GM23338 (cell line): ENCODE results near the gene OSBPL1A. TPM values are rescaled to one million over a fixed set of nuclear protein-coding genes. Genes with fewer than 3 reads are reported as not detected.

Source experiments
- ATAC-seq: fragments of 200-7000 bp; cut with Tn5 transposase; 3 replicates; pipeline ENCODE4 v1.9.1; 2020
- DNase-seq: peaks from one replicate; pipeline ENCODE4 v3.0.0-alpha.2; 2015; ENCODE audit warnings: low spot score
- H2AFZ ChIP-seq: fragments of 200-600 bp; sonication (generic); 2 replicates; pipeline ENCODE4 v1.8.0; 2016; ENCODE audit warnings: antibody characterized with exemption, mild to moderate bottlenecking, moderate library complexity
- H3F3A ChIP-seq: fragments of 200-600 bp; sonication (generic); replicated peaks from 2 replicates; pipeline ENCODE4 v1.8.0; 2017; ENCODE audit warnings: antibody characterized with exemption, mixed run types, low read depth
- H3K27ac ChIP-seq: fragments of 200-600 bp; sonication (generic); 2 replicates; pipeline ENCODE4 v1.6.1; 2016; ENCODE audit warnings: low read depth
- H3K27me3 ChIP-seq: fragments of 200-600 bp; sonication (generic); 2 replicates; pipeline ENCODE4 v1.8.0; 2016; ENCODE audit warnings: mild to moderate bottlenecking, mixed run types, moderate library complexity; ENCODE audit not compliant: insufficient read depth
- H3K36me3 ChIP-seq: fragments of 200-600 bp; sonication (generic); 2 replicates; pipeline ENCODE4 v1.8.0; 2016; ENCODE audit warnings: mild to moderate bottlenecking; ENCODE audit not compliant: insufficient read depth
- H3K4me1 ChIP-seq: fragments of 200-600 bp; sonication (generic); 2 replicates; pipeline ENCODE4 v1.8.0; 2016; ENCODE audit warnings: mild to moderate bottlenecking, moderate library complexity; ENCODE audit not compliant: insufficient read depth
- H3K4me2 ChIP-seq: fragments of 200-600 bp; sonication (generic); 2 replicates; pipeline ENCODE4 v1.7.1; 2017; ENCODE audit warnings: mixed run types
- H3K4me3 ChIP-seq: fragments of 200-600 bp; sonication (generic); 2 replicates; pipeline ENCODE4 v1.6.1; 2016; ENCODE audit warnings: mixed run types
- H3K79me2 ChIP-seq: fragments of 200-600 bp; sonication (generic); replicated peaks from 2 replicates; pipeline ENCODE4 v1.8.0; 2017; ENCODE audit warnings: mild to moderate bottlenecking; ENCODE audit not compliant: insufficient read depth
- H3K9me2 ChIP-seq: fragments of 200-600 bp; sonication (generic); 2 replicates; pipeline ENCODE4 v1.8.0; 2017; ENCODE audit not compliant: insufficient read depth
- H4K20me1 ChIP-seq: fragments of 200-600 bp; sonication (generic); replicated peaks from 2 replicates; pipeline ENCODE4 v1.8.0; 2017; ENCODE audit warnings: mild to moderate bottlenecking; ENCODE audit not compliant: insufficient read depth
- H3K27ac Mint-ChIP-seq: 2 replicates; pipeline ENCODE4 v1.8.0; 2020; ENCODE audit warnings: inconsistent platforms, mild to moderate bottlenecking, moderate library complexity, mixed read lengths
- H3K27me3 Mint-ChIP-seq: 3 replicates; pipeline ENCODE4 v1.8.0; 2022; ENCODE audit warnings: low read depth, mild to moderate bottlenecking, moderate library complexity, mixed read lengths, inconsistent platforms; ENCODE audit not compliant: insufficient read depth, poor library complexity
- H3K36me3 Mint-ChIP-seq: 3 replicates; pipeline ENCODE4 v1.8.0; 2021; ENCODE audit warnings: low read depth, mild to moderate bottlenecking, inconsistent platforms, moderate library complexity, mixed read lengths
- H3K4me1 Mint-ChIP-seq: 3 replicates; pipeline ENCODE4 v1.8.0; 2020; ENCODE audit warnings: mild to moderate bottlenecking, inconsistent platforms, mixed read lengths
- H3K4me3 Mint-ChIP-seq: 3 replicates; pipeline ENCODE4 v1.8.0; 2021; ENCODE audit warnings: moderate library complexity, mild to moderate bottlenecking, inconsistent platforms, mixed read lengths
- H3K9me3 Mint-ChIP-seq: 3 replicates; pipeline ENCODE4 v1.8.0; 2020; ENCODE audit warnings: moderate library complexity, mild to moderate bottlenecking, inconsistent platforms, mixed read lengths
- CREB1 ChIP-seq: fragments of 250-450 bp; sonication (Bioruptor Pico); IDR thresholded peaks from 2 replicates; pipeline ENCODE4 v1.5.0; 2020; ENCODE audit warnings: low read depth, mild to moderate bottlenecking, moderate library complexity
- CTCF ChIP-seq, 2 experiments: fragments of 200-600 bp in 1 of 2; sonication (generic) in 1 of 2; conservative IDR thresholded peaks; 2 replicates each; pipeline versions ENCODE4 v1.5.1 to v1.6.1; 2016 to 2017; ENCODE audit warnings: antibody characterized with exemption in 2 of 2, low read depth in 2 of 2, mild to moderate bottlenecking in 2 of 2, moderate library complexity in 1 of 2
- EZH2 ChIP-seq: fragments of 200-600 bp; sonication (generic); IDR thresholded peaks from one replicate; pipeline ENCODE4 v1.8.0; 2017; ENCODE audit warnings: antibody characterized with exemption, mild to moderate bottlenecking, low read depth; ENCODE audit not compliant: unreplicated experiment
- EZH2phosphoT487 ChIP-seq: fragments of 200-600 bp; sonication (generic); IDR thresholded peaks from one replicate; pipeline ENCODE4 v1.8.1; 2018; ENCODE audit warnings: antibody characterized with exemption; ENCODE audit not compliant: unreplicated experiment
- JUNB ChIP-seq: IDR thresholded peaks from one replicate; pipeline ENCODE4 v1.6.1; 2016; ENCODE audit warnings: antibody characterized with exemption; ENCODE audit not compliant: unreplicated experiment
- NANOG ChIP-seq: IDR thresholded peaks from 2 replicates; pipeline ENCODE4 v1.6.1; 2016; ENCODE audit warnings: antibody characterized with exemption, borderline replicate concordance
- POLR2AphosphoS5 ChIP-seq: IDR thresholded peaks from 2 replicates; pipeline ENCODE4 v1.6.1; 2016; ENCODE audit warnings: antibody characterized with exemption, low read depth
- STAT1 ChIP-seq: IDR thresholded peaks from one replicate; pipeline ENCODE4 v1.6.1; 2016; ENCODE audit warnings: antibody characterized with exemption; ENCODE audit not compliant: unreplicated experiment
- ZNF114 ChIP-seq: fragments of 250-450 bp; sonication (Bioruptor Pico); IDR thresholded peaks from 2 replicates; pipeline ENCODE4 v1.5.0; 2020; ENCODE audit warnings: mild to moderate bottlenecking, moderate library complexity
- ZNF331 ChIP-seq: fragments of 250-450 bp; sonication (Bioruptor Pico); IDR thresholded peaks from 2 replicates; pipeline ENCODE4 v1.5.0; 2020; ENCODE audit warnings: low read depth, mild to moderate bottlenecking, moderate library complexity
- polyA plus RNA-seq: library from polyadenylated mRNA; unstranded; fragments of >200 nt; fragmentation: Nextera tagmentation; extraction: Ambion mirVana; gene quantifications from 2 replicates; pipeline ENCODE4 v1.2.1, GENCODE V29; 2016
- total RNA-seq: library from RNA; depleted of rRNA; stranded (reverse); fragments of >200 nt; shearing (Covaris generic); gene quantifications from 2 replicates; pipeline ENCODE4 v1.2.3, GENCODE V29; 2014
- TF ChIP-seq, protein P1 (sequence below): IDR thresholded peaks from 2 replicates; pipeline ENCODE4 v1.6.1; 2016; ENCODE audit warnings: antibody characterized with exemption
- TF ChIP-seq, protein P2 (sequence below): fragments of 250-450 bp; sonication (Bioruptor Pico); IDR thresholded peaks from 2 replicates; pipeline ENCODE4 v1.5.0; 2020; ENCODE audit warnings: mild to moderate bottlenecking, moderate library complexity
- TF ChIP-seq, protein P3 (sequence below): IDR thresholded peaks from one replicate; pipeline ENCODE4 v1.6.1; 2018; ENCODE audit warnings: antibody characterized with exemption; ENCODE audit not compliant: unreplicated experiment

The OSBPL1A gene
- total and polyA plus RNA-seq, 2 experiments from 2014 or later, result 55.6 to 71.4 TPM

DNA sequence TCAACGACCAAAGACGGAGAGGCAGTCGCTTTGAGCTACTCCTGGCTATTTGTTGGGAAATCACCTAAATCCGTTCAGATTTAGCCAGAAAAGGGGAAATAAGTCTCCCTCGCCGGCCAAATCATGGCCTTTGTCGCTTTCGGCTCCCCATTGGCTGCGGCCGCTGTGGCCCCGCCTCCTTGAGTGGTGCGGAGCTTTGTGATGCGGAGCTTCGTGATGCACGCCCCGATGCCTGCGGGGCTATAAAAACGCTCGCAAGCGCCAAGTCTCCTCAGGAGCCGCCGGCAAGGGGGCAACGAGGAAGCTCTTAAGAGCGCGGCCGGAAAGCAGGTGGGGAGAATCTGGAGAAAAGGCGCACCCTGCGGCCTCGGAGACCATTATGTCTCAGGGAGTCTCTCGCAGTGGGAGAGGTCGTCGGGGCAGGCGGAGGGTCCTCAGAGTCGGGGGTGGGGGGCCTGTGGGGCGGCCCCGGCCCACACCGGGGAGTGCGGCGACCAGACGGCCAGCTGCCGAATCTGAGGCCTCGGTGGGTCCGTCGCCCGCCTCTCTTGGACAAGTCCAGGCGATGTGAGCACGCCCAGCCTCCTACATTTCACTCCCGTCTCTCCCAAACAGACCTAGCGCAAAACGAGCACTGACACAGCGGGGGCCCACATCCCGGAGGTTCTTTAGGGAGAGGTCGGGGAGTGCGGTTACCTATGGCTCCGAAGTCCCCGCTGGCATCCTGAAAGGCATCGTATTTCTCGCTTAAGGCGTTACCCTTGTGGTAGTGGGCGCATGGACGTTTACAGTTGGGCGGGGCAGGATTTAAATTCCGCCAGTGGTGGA is 258.6 kb downstream of the OSBPL1A start, which contains the start of gene CABYR:
Gene CABYR, plus strand, starts transcription at position 274 of the 828 bp plus-strand sequence. CDS start 4,053 bp downstream, outside the sequence.
- Mint-ChIP-seq H3K27me3 (peaks cover 5% of the 10 kb centered on the region), H3K9me3 (peaks cover 2% of the 10 kb centered on the region; the same call in 1 of the 3 replicates), H3K4me1 (peaks cover 27% of the 10 kb centered on the region), H3K27ac (peak within 1 kb of the TSS; percentile 94), H3K4me3 (peak within 1 kb of the TSS; percentile 84), H3K36me3 (peaks cover 10% of the 10 kb centered on the region)
- H3K27me3 ChIP-seq, result no peaks in the 10 kb centered on the region
- H3K4me2 ChIP-seq, result peak within 1 kb of the TSS; percentile 79
- H3K36me3 ChIP-seq, result peaks cover under 1% of the 10 kb centered on the region; the same call in 1 of the 2 replicates
- peaks cover 5% of the 10 kb centered on the region; the same call in 1 of the 2 replicates for H3F3A ChIP-seq
- no peaks in the 10 kb centered on the region for H3K9me2 ChIP-seq
- TF ChIP-seq CREB1 (CRISPR knock-in tag) (peak; percentile 76), EZH2 (no peak), CTCF (conservative IDR thresholded peaks at IDR 0.05; ENCODE audit: low read depth in 2 of 2) (no peak), ZNF331 (CRISPR knock-in tag) (no peak), EZH2phosphoT487 (no peak), STAT1 (no peak), NANOG (no peak), POLR2AphosphoS5 (peak; percentile 99), JUNB (no peak), ZNF114 (CRISPR knock-in tag) (no peak)
- TF ChIP-seq, protein P1, sequence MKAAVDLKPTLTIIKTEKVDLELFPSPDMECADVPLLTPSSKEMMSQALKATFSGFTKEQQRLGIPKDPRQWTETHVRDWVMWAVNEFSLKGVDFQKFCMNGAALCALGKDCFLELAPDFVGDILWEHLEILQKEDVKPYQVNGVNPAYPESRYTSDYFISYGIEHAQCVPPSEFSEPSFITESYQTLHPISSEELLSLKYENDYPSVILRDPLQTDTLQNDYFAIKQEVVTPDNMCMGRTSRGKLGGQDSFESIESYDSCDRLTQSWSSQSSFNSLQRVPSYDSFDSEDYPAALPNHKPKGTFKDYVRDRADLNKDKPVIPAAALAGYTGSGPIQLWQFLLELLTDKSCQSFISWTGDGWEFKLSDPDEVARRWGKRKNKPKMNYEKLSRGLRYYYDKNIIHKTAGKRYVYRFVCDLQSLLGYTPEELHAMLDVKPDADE, result 0 out of 2 replicates have a peak, but pooled peaks have one; percentile 14
- TF ChIP-seq, protein P2, sequence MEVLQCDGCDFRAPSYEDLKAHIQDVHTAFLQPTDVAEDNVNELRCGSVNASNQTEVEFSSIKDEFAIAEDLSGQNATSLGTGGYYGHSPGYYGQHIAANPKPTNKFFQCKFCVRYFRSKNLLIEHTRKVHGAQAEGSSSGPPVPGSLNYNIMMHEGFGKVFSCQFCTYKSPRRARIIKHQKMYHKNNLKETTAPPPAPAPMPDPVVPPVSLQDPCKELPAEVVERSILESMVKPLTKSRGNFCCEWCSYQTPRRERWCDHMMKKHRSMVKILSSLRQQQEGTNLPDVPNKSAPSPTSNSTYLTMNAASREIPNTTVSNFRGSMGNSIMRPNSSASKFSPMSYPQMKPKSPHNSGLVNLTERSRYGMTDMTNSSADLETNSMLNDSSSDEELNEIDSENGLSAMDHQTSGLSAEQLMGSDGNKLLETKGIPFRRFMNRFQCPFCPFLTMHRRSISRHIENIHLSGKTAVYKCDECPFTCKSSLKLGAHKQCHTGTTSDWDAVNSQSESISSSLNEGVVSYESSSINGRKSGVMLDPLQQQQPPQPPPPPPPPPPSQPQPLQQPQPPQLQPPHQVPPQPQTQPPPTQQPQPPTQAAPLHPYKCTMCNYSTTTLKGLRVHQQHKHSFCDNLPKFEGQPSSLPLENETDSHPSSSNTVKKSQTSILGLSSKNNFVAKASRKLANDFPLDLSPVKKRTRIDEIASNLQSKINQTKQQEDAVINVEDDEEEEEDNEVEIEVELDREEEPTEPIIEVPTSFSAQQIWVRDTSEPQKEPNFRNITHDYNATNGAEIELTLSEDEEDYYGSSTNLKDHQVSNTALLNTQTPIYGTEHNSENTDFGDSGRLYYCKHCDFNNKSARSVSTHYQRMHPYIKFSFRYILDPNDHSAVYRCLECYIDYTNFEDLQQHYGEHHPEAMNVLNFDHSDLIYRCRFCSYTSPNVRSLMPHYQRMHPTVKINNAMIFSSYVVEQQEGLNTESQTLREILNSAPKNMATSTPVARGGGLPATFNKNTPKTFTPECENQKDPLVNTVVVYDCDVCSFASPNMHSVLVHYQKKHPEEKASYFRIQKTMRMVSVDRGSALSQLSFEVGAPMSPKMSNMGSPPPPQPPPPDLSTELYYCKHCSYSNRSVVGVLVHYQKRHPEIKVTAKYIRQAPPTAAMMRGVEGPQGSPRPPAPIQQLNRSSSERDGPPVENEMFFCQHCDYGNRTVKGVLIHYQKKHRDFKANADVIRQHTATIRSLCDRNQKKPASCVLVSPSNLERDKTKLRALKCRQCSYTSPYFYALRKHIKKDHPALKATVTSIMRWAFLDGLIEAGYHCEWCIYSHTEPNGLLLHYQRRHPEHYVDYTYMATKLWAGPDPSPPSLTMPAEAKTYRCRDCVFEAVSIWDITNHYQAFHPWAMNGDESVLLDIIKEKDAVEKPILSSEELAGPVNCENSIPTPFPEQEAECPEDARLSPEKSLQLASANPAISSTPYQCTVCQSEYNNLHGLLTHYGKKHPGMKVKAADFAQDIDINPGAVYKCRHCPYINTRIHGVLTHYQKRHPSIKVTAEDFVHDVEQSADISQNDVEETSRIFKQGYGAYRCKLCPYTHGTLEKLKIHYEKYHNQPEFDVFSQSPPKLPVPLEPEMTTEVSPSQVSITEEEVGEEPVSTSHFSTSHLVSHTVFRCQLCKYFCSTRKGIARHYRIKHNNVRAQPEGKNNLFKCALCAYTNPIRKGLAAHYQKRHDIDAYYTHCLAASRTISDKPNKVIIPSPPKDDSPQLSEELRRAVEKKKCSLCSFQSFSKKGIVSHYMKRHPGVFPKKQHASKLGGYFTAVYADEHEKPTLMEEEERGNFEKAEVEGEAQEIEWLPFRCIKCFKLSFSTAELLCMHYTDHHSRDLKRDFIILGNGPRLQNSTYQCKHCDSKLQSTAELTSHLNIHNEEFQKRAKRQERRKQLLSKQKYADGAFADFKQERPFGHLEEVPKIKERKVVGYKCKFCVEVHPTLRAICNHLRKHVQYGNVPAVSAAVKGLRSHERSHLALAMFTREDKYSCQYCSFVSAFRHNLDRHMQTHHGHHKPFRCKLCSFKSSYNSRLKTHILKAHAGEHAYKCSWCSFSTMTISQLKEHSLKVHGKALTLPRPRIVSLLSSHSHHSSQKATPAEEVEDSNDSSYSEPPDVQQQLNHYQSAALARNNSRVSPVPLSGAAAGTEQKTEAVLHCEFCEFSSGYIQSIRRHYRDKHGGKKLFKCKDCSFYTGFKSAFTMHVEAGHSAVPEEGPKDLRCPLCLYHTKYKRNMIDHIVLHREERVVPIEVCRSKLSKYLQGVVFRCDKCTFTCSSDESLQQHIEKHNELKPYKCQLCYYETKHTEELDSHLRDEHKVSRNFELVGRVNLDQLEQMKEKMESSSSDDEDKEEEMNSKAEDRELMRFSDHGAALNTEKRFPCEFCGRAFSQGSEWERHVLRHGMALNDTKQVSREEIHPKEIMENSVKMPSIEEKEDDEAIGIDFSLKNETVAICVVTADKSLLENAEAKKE (CRISPR knock-in tag), result 0 out of 2 replicates have a peak, but pooled peaks have one; percentile 28
- TF ChIP-seq, protein P3, sequence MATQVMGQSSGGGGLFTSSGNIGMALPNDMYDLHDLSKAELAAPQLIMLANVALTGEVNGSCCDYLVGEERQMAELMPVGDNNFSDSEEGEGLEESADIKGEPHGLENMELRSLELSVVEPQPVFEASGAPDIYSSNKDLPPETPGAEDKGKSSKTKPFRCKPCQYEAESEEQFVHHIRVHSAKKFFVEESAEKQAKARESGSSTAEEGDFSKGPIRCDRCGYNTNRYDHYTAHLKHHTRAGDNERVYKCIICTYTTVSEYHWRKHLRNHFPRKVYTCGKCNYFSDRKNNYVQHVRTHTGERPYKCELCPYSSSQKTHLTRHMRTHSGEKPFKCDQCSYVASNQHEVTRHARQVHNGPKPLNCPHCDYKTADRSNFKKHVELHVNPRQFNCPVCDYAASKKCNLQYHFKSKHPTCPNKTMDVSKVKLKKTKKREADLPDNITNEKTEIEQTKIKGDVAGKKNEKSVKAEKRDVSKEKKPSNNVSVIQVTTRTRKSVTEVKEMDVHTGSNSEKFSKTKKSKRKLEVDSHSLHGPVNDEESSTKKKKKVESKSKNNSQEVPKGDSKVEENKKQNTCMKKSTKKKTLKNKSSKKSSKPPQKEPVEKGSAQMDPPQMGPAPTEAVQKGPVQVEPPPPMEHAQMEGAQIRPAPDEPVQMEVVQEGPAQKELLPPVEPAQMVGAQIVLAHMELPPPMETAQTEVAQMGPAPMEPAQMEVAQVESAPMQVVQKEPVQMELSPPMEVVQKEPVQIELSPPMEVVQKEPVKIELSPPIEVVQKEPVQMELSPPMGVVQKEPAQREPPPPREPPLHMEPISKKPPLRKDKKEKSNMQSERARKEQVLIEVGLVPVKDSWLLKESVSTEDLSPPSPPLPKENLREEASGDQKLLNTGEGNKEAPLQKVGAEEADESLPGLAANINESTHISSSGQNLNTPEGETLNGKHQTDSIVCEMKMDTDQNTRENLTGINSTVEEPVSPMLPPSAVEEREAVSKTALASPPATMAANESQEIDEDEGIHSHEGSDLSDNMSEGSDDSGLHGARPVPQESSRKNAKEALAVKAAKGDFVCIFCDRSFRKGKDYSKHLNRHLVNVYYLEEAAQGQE, result no peak
- H3K27ac ChIP-seq, result peak within 1 kb of the TSS; percentile 97
- DNase-seq (peak; percentile 97), ATAC-seq (peak; percentile 91)
- H3K4me3 ChIP-seq, result peak within 1 kb of the TSS; percentile 67
- no peaks in the 10 kb centered on the region for H4K20me1 ChIP-seq
- H2AFZ ChIP-seq, result no peak within 1 kb of the TSS
- peaks cover 22% of the 10 kb centered on the region for H3K79me2 ChIP-seq
- peaks cover 26% of the 10 kb centered on the region for H3K4me1 ChIP-seq
